Omental fat pad (tissue), 4 donors: ENCODE data around the gene LBHD1. TPM values are rescaled to one million over a fixed set of nuclear protein-coding genes. Genes with fewer than 3 reads are reported as not detected.
"Not testable (repeated sequence)": the region's sequence is repeated elsewhere in the genome, so short reads cannot be mapped to it uniquely, and the experiment has no call there.

ENCODE experiments used
- ATAC-seq: fragments of 150-250 bp; one replicate; pipeline ENCODE4 v1.9.1; 2016; ENCODE audit warnings: mild to moderate bottlenecking, moderate library complexity; ENCODE audit not compliant: low FRiP score
- DNase-seq: peaks from one replicate; pipeline ENCODE4 v3.0.0-alpha.2; 2019; ENCODE audit warnings: low spot score
- total RNA-seq, 4 donors: library from RNA; depleted of rRNA; stranded (reverse); fragments of >200 nt; gene quantifications; one replicate each; pipeline ENCODE4 v1.1.0, GENCODE V29; 2016
- TF ChIP-seq, protein P1 (sequence below), 3 donors: fragments of 450-650 bp; IDR thresholded peaks; one replicate each; pipeline ENCODE4 v1.5.1; 2016 to 2017; ENCODE audit warnings: antibody characterized with exemption in 3 of 3, mild to moderate bottlenecking in 3 of 3, moderate library complexity in 2 of 3

Gene LBHD1
- total RNA-seq, 4 donors from 2014 or later: 3.0 to 6.8 (median 5.7) TPM

DNA sequence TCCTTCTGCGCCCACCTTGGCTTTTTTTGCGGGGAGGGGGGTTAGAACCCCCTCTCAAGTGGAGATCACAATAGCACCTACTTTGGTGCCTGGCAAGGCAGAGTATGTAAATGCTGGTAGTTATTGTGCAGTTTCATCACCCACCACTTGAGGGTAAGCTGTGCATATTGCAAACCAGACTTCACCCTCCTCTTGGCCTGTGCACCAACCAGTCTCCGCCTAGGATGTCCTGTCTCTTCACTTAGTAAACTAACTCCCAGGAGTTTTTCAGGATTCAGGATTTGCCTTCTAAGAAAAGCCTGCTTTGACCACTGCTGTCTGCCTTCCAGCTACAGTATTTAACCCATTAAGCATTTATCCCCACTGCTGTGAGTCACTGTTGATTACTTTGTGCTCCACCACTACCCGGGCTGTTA lies 8.8 kb upstream of the LBHD1 start:
- peak; percentile 70 for ATAC-seq
- DNase-seq: no peak
- TF ChIP-seq, protein P1, sequence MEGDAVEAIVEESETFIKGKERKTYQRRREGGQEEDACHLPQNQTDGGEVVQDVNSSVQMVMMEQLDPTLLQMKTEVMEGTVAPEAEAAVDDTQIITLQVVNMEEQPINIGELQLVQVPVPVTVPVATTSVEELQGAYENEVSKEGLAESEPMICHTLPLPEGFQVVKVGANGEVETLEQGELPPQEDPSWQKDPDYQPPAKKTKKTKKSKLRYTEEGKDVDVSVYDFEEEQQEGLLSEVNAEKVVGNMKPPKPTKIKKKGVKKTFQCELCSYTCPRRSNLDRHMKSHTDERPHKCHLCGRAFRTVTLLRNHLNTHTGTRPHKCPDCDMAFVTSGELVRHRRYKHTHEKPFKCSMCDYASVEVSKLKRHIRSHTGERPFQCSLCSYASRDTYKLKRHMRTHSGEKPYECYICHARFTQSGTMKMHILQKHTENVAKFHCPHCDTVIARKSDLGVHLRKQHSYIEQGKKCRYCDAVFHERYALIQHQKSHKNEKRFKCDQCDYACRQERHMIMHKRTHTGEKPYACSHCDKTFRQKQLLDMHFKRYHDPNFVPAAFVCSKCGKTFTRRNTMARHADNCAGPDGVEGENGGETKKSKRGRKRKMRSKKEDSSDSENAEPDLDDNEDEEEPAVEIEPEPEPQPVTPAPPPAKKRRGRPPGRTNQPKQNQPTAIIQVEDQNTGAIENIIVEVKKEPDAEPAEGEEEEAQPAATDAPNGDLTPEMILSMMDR (IDR thresholded peaks at IDR 0.05): no peak

DNA sequence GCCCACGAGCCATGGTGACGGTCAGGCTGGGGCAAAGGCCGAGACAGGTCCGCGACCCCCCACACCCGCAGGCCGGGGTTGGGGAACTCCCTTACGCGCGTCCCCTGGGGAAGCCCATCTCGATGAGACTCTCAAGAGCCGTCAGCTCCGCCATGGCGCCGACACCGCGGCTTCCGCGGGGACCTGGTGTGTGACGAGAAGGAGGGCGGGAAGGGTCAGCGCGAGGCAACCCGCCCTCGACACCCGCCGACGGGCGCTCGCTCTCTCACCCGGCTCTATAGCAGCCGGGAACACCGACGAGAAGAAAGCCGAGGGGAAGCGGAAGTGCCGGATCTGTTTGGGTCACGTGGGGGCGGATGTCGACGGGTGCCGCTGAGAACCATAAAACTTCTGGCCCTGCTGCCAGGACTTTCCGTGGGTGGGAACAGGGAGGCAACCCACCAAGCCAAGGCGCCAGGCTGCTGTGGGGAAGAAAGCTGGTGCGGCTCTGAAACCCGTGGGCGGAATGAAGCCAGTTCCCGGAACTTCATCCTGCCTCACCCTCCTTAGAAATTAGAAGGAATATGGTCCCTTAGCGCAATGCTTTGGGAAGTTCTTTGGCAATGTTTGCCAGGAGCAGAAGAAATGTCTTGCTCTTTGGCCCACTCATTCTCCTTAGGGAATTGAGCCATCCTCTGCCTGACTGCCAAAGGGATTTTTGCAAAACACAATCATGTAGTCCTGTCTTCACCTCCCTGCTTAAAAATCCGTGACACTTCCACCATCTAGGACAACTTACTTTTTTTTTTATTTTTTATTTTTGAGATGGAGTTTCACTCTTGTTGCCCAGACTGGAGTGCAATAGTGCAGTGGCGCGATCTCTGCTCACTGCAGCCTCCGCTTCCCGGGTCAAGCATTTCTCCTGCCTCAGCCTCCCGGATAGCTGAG lies 7.0 kb upstream of the LBHD1 start, which contains the start of gene UBXN1:
Gene UBXN1 (minus strand): TSS at position 304 of the 927 bp plus-strand sequence. CDS start 150 bp downstream, at position 154.
- TF ChIP-seq, protein P1 (IDR thresholded peaks at IDR 0.05): no peak
- peak; percentile 87 for DNase-seq
- ATAC-seq: peak; percentile 93

DNA sequence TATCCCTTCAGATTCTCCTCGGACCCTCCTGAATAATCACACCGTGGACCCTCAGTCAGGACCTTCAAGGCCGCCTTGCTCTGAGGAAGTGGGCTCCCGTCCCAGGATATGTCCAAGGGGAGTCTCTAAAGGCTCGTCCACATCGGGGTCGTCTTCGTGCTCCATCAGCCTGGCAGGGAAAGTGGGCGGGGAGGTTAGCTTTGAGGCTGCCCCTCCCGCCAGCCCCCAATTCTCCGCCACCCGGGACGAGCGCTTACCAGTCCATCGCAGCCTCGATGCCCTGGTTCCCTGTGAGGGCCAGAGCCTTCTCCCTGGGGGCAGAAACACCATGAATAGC lies 6.3 kb upstream of the LBHD1 start:
- TF ChIP-seq, protein P1 (IDR thresholded peaks at IDR 0.05): no peak
- ATAC-seq (no peak), DNase-seq (no peak)

GRCh38 chr11:62677714-62678113 lies 5.6 kb upstream of the LBHD1 start:
- TF ChIP-seq, protein P1 (IDR thresholded peaks at IDR 0.05): no peak
- DNase-seq (no peak), ATAC-seq (no peak)

- ATAC-seq (no peak), DNase-seq (no peak)
- TF ChIP-seq, protein P1 (IDR thresholded peaks at IDR 0.05): no peak
Measured at GRCh38 chr11:62677156-62677555, 5.1 kb upstream of the LBHD1 start.

GRCh38 chr11:62676698-62677097 lies 4.6 kb upstream of the LBHD1 start:
- TF ChIP-seq, protein P1 (IDR thresholded peaks at IDR 0.05): no peak

GRCh38 chr11:62675415-62675814 lies 3.3 kb upstream of the LBHD1 start:
- DNase-seq, ATAC-seq: not testable (repeated sequence)

More at GRCh38 chr11:62676698-62677097, 4.6 kb upstream of the LBHD1 start:
- DNase-seq (no peak), ATAC-seq (no peak)
